GM12874 (cell line): ENCODE measurements around the gene SLC28A1.
A peak's percentile ranks its signal among the peaks of the same experiment; 100 is the strongest.

Experiments
- TF ChIP-seq, protein P1 (sequence below): IDR thresholded peaks from 2 replicates; pipeline ENCODE4 v1.5.1; 2011; ENCODE audit warnings: low read depth, mild to moderate bottlenecking, control low read depth, low read length, moderate library complexity; ENCODE audit not compliant: insufficient read depth

SLC28A1 gene

DNA sequence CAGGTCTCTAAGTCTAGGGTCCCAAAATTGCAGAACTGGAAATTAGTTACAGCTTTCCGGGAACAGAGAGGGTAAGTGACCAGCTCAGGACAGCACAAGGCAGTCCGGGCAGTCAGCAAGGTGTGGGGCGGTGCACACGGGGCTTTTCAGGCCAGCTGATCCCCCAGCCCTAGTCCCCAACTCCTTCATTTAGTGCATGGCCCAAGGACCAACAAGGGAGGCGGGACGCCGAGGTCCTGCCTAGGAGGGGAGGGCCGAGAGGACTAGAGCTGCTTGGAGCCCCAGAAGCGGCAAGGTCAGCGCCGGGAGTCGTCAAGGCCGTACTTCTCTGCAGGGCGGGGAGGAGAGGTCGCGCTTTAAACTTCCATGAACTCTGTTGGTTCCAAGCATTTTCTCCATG lies 95.2 kb downstream of the SLC28A1 start:
- TF ChIP-seq, protein P1, sequence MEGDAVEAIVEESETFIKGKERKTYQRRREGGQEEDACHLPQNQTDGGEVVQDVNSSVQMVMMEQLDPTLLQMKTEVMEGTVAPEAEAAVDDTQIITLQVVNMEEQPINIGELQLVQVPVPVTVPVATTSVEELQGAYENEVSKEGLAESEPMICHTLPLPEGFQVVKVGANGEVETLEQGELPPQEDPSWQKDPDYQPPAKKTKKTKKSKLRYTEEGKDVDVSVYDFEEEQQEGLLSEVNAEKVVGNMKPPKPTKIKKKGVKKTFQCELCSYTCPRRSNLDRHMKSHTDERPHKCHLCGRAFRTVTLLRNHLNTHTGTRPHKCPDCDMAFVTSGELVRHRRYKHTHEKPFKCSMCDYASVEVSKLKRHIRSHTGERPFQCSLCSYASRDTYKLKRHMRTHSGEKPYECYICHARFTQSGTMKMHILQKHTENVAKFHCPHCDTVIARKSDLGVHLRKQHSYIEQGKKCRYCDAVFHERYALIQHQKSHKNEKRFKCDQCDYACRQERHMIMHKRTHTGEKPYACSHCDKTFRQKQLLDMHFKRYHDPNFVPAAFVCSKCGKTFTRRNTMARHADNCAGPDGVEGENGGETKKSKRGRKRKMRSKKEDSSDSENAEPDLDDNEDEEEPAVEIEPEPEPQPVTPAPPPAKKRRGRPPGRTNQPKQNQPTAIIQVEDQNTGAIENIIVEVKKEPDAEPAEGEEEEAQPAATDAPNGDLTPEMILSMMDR: no peak

DNA sequence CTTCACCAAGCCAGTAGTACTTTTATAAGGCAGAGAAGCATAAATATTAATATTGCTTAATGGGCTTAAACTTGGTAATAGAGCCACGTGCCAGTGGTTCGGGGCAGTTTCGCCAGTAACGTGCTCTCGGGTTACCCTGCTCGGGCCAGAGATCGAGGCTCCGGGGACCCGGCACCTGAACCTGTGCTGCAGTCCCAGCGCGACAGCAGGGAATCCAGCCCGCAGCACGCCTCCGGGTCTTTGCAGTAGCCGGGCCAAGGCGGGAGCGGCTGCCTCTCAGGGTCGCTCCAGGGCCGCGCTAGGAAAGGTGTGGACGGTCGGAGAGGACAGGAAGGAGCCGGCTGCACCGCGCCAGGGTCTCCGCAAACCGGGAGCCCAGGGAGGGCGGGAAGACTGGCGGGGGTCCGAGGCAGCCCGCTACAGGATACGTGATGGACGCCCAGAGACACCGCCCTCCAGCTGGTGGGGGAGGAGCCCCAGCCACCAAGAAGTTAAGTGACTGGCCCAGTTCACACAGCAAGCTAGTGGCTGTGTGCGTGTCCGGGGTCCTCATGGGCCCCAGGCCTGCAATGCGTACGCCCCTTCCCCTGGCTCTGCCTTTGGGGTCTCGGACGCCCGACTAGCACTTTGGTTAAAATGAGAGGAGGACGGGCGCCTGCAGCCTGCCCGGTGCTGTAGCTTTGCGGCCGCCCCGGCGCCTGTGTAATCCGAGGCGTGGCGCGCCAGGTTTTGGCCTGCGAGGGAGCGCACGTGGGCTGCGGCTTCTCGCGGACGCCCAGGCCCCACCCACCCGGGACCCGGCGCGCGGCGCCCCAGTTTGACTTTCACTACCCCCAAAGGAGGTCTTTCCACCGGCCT lies 96.0 kb downstream of the SLC28A1 start:
- TF ChIP-seq, protein P1: no peak

- TF ChIP-seq, protein P1: 0 out of 2 replicates have a peak, but pooled peaks have one; percentile 13
Observed at GRCh38 chr15:84981054-84981710, 96.7 kb downstream of the SLC28A1 start.

DNA sequence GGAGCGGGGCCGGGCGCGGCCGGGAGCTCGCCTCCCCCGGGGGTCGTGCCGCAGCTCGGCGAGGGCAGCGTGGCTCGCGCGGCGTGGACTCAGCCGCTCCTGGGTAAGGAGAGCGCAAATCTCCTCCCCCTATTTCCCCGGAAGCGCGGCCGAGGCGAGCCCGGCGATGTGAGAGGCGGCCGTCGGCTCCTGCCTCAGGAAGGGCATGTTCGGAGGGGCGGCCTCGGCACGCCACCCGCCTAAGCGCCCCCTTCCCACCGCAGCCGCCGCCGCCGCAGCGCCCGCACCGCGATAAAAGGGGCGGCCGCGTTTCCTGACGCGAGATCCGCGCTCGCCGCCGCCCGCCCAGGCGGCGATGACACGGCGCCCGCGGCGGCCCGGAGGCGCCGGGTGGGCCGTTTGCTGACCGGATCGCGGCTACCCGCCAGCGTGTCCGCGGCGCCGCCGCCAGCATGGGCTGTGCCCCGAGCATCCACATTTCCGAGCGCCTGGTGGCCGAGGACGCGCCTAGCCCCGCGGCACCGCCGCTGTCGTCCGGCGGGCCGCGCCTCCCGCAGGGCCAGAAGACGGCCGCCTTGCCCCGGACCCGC lies 97.3 kb downstream of the SLC28A1 start, which contains the start of gene PDE8A:
PDE8A (plus strand) TSS at position 146 of the 590 bp plus-strand sequence; CDS start at position 453, 307 bp downstream.
- TF ChIP-seq, protein P1: 0 out of 2 replicates have a peak, but pooled peaks have one; percentile 5

DNA sequence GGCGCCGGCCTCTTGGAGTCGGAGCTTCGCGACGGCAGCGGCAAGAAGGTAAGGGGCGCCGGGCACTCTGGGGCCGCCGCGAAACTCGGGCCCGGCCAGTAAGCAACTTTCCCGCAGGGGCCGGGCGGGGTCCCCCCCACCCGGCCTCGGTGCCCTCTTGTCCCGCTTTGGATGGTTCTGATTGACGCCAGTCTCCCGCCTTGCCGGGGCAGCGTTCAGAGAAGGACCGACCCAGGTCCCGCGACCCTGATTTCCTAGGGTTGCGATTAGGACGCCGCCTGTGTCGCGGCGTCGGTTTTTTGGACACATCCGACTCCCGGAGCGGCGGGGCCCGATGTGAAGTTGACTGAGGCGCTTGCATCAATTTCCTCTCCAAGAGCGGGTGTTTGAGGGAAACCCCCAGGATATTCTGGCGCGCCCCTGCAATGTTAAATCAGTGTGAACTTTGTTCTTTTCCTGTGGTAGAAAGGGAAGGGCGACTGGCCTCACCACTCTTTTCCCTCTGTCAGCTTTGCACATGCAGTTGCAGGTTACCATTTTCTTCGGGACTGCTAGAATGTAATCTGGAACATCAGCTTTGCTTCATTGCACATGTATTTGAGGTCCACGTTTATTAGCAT lies 97.9 kb downstream of the SLC28A1 start:
- TF ChIP-seq, protein P1: no peak

- TF ChIP-seq, protein P1: no peak
Observed at GRCh38 chr15:84983294-84983693, 98.8 kb downstream of the SLC28A1 start.

- TF ChIP-seq, protein P1: no peak
Observed at GRCh38 chr15:84983711-84984110, 99.2 kb downstream of the SLC28A1 start.
